Muscle of back (tissue), 11 donors: ENCODE measurements around the gene PPP6R1. TPM values are rescaled to one million over a fixed set of nuclear protein-coding genes. Genes with fewer than 3 reads are reported as not detected.

Experiments
- DNase-seq, 3 donors: peaks; one replicate each; pipeline versions ENCODE4 v3.0.0 to v3.0.0-alpha.2; 2013
- polyA plus RNA-seq, 10 donors: library from polyadenylated mRNA; unstranded; fragments of 120-200 nt; gene quantifications; one replicate each; pipeline ENCODE4 v1.2.1, GENCODE V29; 2013; ENCODE audit not compliant: insufficient read length in 10 of 10

PPP6R1 gene
- polyA plus RNA-seq, 10 donors = 21.5 to 31.9 (median 27.8) TPM

DNA sequence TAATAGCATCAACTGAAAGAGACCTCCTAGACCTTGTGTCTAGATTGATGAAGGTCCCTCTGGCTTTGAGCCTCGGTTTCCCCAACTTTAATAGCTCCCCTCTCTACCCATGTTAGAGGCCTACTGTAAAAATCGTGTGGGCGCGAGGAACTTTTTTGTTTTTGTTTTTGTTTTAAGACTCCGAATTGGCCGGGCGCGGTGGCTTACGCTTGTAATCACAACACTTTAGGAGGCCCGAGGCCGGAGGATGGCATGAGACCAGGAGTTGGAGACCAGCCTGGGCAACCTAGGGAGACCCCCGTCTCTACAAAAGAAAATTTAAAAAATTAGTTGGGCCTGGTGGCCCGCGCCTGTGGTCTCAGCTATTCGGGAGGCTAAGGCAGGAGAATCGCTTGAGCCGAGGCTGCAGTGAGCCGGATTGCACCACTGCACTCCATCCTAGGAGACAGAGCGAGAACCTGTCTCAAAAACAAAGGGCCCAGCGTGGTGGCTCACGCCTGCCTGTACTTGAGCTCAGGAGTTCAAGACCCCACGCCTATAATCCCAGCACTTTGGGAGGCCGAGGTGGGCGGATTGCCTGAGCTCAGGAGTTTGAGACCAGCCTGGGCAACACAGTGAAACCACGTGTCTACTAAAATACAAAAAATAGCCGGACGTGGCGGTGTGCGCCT, 858 bp upstream of the PPP6R1 start:
- DNase-seq = no peak

DNA sequence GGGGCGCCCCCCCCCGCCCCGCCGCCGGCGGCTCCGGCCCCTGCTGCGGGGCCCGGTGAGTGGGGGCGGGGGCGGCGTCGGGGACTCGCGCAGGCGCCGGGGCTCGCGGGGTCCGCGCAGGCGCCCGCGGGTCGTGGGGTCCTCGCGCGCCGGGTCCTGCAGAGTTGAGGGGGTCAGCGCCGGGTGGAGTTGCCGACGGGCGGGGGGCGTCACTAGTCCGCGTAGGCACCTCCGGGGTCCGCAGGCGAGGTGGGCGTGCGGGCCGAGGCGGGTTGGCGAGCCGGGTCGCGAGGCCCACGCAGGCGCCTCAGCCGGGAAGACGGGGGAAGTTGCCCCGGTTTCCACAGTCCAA, 365 bp downstream of the PPP6R1 start:
- DNase-seq = no peak

DNA sequence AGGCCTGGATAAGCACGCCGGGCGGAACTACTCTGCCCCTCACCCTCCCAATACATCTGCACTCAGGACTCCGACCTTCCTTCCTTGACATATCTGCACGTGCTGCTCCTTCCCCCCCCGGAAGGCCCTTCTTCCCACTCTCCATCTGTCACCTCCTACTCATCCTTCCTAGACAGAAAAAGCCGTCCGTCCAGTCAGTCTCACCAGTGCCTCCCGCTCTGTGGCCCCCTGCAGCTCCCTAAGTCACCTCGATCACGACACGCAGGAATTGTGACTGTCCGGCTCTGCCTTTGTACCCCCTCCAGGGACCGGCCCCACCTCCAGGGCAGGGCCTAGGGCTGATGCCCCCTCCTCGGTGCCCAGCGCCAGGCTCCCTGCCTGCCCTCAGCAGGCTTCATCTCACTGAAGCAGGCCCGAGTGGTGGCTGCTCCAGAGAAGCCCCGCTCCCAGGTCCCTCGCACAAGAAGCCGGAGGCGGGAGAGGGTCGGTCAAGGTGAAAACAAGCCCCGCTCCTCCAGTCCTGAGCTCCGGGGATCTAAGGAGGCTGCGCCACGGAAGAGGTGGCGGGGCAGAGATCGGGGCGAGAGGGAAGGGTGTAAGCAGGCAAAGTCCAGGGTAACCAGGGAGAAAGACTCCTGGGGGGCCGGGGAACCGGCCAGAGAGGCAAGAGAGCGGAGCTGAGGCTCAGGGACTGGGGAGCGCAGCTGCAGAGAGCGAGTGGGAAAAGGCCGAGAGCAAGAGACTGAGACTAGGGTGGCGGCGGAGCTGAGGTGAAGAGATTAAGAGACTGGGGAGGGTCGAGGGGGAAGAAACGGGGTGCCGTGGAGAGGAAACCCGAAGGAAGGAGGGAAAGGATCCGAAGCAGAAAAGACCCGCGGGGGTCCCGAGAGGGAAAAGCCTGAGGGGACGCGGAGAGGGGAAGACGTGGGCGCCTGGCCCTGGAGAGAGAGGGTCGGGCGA, 1.1 kb downstream of the PPP6R1 start:
- DNase-seq = peak in 1 of 3 donors; percentile 31

DNA sequence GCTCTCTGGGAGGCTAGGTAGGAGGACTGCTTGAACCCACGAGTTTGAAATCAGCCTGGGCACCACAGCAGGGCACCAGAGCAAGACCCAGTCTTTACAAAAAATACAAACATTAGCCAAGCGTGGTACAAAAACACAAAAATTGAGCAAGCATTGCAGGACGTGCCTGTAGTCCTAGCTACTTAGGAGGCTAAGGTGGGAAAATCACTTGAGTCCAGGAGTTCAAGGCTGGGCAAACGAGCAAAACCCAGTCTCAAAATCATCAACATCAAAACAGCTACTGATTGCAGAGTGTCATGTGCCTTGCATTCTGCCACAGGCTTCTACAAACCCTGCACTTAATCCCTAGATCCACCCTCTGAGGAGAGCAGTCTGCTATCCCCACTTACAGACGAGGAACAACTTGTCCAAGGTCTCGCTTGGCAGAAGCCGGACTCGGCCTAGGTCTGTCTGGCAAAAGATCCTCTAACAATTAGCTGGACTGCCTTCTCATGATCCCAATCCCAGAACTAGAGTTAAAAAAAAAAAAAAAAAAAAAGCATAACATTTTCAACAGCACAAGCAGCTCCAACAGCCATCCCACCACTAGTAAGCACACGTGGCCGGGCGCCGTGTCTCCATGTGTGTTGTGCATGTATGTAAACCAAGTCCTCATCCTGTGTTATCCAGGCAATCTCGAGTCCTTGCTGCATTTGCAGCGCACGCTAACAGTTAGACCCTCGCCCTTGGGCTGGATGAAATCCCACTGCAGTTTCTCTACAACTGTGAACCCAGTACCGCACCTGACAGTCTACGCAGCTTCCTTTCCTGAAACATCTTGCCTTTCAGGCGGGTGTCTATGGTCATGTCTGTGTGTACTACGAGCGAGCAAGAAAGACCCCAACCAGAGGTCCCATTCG, 2.0 kb downstream of the PPP6R1 start:
- DNase-seq = no peak

DNA sequence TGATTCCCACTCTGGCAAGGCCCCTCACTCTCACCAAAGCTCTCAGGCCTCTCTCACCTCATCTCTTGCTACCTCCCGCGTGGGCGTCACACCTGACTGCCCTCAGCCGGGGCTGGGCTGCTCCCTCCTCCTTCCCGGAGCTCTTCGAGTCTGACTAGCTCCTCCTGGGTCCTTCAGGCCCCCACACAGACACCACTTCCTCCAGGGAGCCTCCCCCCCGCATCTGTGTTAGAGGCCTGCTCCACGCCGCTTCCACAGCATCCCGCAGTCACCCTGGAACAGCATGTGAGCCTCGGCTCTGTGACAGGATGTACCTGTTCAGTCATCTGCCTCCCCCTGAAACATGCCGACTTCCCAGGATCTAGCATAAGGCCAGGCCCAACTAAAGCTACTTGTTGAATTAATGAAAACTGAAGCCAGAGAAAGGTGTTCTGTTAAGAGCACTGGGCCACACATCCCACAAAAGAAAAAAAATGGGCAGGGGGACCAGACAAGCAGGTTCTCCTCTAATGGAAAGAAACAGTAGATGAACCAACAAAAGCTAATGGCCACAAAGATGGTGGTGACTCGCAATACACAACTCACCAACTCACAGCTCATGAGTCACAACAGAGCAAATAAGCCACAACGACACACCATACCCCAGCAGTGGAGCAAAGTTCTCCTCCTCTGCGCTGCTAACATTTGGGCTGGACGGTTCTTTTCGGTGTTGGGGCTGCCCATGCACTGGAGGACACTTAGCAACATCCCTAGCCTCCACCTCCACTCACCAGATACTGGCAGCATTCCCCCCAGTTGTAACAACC, 3.0 kb downstream of the PPP6R1 start:
- DNase-seq = no peak

DNA sequence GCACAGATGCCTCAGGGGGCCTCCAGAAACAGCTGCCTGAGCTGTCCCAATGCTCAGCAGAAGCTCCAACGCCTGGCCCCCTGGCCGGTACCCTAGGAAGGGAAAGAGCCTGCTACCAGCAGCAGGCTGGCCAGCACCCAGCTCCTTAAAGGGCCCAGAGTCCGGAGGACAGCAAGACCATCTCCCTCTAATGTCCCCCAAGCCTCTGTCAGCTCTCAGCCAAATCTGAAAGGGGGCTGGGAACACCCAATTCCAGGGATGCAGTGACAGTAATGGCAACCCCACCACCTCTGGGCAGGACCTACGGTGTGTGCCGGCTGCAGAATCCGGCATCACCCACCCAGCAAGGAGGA, 4.2 kb downstream of the PPP6R1 start:
- DNase-seq = no peak

DNA sequence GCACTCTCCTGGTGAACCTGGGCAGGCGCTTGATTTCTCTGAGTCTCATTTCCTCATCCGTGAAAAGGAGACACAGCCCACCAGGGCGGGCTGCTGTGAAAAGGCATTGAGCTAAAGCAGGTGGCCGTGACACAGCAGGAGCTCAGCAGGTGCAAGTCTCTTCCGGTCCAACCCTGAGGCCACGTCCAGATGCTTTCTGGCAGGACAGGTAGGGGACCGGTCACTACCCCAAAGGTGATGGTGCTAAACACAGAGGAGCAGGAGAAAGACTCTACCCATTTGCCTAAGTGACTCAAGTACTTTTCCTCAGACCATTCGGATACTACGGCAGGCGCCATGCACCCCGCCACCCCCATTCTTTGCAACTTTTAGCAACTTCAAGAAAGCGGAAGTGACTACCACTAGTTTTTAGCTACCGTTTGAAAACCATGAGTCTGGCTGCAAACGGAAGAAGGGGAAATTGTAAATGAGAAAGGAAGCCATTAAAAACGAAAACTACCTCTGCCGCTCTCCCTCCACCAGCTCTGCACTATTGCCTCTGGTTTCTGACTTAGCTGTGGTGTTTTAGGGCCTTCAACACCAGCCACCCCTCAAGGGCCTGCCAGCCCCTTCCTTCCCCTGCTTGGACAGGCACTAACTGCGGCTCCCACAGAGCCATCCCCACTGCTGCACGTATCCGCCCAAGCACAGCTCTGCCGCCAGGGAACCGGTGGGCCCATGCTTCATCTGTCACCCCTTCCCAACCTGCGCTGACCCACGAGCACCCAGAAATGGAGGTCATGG, 4.8 kb downstream of the PPP6R1 start:
- peak in 1 of 3 donors; percentile 22 for DNase-seq

DNA sequence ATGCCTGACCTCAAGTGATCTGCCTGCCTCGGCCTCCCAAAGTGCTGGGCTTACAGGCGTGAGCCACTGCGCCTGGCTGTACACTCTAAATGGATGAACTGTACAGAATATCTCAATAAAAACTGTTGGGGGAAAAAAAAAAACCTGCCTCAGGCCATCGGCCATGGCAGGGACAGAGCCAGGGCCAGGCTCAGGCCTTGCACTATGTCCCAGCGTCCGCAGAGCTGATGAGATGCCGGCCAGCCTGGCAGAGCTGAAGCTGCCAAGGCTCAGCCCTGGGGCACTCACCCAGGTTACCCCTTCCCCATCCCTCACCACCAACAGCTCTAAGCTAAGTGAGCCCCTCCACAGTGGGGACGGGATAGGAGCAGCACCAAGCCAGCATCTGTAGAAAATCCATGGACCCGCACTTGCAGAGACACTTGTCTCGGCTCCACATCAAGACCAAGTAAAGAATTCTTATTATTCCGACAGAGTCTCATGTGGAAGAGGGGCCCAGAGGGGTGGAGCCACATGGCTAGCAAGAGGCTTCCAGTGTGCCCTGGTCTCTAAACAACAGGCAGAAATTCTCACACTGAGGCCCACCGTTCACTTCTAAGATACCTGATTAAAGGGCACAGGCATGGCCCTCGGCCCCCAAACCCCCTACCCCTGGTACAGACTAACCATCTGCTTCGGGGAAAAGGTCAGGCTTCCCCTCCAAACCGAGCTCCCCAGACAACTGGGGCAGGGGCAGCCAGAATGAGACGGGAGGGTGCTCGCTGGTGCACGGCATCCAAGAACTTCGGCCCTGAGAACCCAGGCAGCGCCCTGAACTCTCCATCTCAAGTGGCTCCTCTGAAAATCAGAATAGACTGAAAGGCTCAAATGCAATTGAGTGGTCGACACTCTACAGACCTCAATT, 5.8 kb downstream of the PPP6R1 start:
- no peak for DNase-seq

DNA sequence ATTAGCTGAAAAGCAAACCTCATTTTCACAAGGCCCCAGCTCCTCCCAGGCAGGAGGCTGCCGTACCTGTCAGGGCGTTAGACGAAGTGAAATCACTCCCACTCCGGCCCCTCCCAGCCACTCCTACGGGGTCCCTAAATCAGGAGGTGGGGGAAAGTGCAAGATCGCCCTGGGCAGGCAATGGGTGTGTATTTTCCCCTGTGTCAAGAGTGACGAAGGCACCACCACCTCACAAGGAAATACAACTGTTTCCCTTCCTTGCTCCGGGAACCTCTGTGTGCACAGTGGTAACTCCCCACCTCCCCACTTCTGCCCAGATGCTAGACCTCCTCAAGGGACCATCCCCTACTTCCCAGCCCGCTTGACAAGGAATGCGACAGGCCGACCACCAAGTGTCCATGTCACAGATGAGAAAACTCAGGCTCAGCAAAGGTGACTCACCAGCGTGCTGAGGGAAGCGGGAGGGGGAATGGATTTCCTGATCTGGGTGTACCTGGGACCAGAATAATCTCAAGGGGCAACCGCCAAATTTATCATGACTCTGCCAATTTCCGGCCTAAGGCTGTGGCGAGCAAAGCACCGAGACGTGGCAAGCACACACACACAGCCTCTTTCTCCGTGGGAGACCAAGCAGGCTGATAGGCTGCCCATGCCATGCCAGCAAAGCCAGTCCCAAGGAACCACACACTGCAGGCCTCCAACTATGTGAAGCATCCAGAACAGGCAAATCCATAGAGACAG, 7.3 kb downstream of the PPP6R1 start:
- DNase-seq = no peak

DNA sequence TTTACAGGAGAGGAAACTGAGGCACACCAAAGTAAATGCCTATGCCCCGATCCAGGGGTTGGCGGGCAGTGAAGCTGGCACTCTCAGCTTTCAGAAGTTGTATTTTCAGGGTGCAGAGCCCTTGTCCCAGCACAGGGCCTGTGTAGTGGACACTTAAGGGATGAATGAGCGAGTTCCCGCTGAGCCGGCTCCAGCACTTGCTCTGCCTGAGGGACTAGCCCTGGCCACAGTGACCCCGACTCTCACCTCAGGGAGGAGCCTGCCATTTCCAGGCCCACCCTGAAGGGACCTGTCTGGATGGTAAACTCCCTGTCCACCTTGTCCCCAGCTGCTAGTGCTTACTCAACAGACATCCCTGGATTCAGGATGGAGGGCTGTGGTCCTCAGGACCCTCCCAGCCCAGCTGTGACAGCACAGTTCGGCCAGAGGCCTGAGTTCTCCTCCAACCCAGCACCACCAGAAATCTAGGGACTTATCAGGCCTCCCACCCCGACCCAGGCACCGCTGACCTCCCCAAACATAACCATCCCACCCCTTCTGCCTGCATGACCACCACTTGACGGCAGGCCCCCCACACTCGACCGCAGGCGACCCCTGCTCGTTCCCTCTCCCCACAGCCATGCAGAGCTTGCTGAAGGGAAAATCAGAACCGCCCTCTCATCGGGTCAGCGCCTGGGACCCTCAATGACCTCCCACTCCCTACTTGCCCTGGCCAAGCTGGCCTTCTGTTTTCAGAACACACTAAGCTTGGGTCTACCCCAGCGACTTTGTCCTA, 8.4 kb downstream of the PPP6R1 start:
- no peak for DNase-seq

DNA sequence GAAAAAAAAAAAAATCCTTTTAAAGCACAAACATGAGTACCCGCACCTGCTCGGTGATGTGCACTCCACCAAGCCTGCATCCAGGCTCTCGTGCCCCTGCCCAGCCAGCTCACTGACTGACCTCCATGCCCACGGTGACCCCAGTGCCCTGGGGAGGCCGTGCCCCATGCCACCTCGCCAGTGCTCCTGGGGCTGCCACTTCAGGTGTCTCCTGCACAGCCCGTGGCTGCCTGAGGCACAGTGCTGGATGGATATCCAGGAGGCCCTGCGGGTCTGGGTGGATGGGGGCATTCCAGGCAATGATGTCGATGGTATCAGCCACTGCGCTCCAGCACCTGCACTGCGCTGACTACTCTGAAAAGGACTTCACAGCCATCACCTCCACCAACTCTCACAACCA, 9.0 kb downstream of the PPP6R1 start:
- DNase-seq = no peak

DNA sequence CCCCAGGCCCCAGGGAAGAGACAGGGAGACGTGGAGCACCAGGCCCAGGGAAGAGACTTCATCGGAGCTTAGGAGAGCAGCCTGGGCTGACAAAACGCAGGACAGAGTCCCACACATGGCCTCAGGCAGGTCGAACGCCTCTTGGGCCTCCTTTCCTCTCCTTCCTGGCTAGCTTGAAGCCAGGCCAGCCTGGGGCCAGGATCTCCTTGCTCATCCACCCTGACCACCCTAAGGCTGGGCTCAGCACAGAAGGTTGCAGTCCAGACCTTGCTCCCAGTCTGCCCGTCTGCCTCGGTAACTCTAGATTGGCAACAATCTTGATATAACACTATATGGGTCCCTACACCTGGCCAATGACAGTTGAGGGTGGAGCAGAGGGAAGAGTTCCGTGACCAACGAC, 10.1 kb downstream of the PPP6R1 start:
- no peak for DNase-seq

DNA sequence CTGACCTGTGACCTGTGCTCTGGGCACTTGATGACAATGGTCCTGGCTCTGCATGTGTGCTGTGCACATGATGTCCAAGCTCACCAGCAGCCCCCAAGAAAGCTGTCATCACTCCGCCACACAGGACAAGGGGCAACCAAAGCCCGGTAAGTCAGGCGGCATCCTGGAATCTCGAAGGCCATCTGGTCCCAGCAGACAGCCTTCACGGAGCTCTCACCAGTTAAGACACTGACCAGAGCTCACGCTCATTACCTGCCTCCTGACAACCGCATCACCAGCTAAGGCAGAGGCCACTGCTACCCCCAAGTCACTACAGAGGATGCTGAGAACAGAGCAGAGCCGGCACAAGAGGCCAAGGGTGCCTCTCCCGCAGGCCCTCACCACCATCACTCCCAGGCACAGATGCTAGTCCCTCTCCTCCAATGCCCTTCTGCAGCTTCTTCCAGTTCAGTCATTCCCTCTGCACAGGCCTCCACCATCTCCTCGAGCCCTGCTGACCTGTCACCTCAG, 10.6 kb downstream of the PPP6R1 start:
- DNase-seq = no peak

DNA sequence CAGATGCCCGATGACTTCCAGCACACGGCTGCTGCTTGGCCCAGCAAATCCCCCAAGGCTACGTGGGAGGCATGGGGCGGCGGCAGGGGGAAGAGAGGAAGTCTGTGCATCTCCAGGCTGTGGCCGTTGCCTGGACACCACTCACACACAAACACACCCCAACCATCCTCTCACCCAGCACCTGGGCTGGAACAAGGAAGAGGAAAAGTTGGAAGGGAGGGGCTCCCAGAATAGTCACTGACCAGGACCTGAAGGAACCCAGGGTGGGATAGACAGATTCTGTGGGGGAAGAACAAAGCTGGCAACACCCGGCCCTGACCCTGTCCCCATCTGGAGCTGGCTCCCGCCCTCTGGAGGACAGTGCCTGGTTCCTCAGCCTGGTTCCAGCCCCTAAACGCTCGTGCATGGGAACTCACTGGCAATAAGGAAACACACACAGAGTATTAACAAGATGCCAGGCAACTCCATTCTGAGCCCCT, 11.2 kb downstream of the PPP6R1 start:
- peak in 1 of 3 donors; percentile 58 for DNase-seq

DNA sequence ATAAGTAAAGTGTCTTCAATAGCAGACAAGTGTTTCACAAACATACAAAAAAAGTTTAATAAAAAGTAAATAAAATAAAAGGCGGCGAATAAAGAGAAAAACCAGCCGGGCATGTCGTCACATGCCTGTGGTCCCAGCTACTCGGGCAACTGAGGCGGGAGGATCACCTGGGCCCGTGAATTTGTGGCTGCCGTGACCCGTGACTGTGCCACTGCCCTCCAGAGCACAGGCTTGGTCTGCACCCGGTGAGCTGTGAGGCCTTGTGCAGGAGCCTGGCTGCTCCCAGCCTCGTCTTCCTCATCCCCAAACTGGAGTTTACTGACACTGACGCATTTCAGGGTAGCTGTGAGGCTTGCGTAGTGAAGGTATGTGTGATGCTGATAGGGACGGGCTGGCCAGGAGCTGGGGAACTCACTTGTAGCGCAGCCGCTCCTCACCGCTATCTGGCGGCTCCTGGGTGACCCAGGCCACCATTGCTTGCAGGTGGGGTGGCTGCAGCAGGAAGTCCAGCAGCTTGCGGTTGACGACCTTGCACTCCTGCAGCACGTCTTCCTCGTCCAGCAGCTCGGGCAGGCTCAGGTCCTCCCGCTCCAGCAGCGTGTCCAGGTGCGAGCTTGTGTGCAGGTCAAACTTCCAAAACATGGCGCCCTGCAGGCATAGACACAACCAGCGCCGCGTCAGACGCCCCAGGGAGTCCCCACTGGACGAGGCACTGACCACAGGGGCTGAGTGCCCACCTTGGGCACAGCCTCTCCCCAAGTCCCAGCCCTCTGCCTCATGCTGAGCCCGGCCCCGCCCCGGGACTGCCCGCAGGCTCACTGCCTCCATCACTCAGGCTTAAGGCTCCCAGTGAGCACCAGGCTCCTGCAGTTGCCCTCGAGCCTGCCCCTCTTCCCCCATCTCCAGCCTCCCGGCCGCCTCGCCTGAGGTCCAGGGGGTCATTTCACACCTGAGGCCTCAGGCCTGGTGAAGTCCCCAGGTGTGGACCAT, 12.1 kb downstream of the PPP6R1 start:
- no peak for DNase-seq

DNA sequence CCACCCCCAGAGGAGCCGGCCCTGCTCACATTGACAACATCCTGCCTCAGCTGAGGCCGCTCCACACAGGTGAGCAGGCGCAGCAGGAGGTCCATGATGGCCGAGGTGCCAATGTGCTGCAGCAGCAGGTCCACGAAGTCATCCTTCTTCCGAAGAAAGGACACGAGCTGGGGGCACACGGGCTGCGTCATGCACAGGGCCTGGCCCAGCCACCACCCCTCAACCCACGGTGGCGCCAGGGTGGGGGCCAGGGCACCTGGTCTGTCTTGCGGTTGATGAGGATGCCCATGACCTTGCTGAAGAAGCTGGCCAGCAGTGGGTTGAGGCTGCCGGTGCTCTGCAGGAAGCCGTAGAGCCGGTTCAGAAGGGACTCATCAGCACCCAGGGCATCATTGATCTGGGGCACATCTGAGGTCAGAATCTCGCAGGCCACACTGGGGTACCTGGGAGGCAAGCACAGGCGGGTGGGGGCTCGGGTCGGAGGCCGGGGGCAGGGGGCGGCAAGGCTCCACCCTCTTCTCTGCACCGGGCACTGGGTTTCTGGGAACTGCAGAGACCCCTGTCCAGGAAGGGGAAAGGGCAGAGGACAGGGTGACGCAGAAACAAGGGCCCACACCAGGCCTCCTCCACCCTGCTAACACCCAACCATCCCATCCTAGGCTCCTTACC, 13.4 kb downstream of the PPP6R1 start:
- no peak for DNase-seq
